GM18526 (cell line): ENCODE data around the gene PROM1.

Experiments used
- POLR2A ChIP-seq: IDR thresholded peaks from 3 replicates; pipeline ENCODE4 v1.6.1; 2011; ENCODE audit not compliant: insufficient read length; ENCODE audit errors: extremely low read depth

PROM1 gene, protein sequence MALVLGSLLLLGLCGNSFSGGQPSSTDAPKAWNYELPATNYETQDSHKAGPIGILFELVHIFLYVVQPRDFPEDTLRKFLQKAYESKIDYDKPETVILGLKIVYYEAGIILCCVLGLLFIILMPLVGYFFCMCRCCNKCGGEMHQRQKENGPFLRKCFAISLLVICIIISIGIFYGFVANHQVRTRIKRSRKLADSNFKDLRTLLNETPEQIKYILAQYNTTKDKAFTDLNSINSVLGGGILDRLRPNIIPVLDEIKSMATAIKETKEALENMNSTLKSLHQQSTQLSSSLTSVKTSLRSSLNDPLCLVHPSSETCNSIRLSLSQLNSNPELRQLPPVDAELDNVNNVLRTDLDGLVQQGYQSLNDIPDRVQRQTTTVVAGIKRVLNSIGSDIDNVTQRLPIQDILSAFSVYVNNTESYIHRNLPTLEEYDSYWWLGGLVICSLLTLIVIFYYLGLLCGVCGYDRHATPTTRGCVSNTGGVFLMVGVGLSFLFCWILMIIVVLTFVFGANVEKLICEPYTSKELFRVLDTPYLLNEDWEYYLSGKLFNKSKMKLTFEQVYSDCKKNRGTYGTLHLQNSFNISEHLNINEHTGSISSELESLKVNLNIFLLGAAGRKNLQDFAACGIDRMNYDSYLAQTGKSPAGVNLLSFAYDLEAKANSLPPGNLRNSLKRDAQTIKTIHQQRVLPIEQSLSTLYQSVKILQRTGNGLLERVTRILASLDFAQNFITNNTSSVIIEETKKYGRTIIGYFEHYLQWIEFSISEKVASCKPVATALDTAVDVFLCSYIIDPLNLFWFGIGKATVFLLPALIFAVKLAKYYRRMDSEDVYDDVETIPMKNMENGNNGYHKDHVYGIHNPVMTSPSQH

DNA sequence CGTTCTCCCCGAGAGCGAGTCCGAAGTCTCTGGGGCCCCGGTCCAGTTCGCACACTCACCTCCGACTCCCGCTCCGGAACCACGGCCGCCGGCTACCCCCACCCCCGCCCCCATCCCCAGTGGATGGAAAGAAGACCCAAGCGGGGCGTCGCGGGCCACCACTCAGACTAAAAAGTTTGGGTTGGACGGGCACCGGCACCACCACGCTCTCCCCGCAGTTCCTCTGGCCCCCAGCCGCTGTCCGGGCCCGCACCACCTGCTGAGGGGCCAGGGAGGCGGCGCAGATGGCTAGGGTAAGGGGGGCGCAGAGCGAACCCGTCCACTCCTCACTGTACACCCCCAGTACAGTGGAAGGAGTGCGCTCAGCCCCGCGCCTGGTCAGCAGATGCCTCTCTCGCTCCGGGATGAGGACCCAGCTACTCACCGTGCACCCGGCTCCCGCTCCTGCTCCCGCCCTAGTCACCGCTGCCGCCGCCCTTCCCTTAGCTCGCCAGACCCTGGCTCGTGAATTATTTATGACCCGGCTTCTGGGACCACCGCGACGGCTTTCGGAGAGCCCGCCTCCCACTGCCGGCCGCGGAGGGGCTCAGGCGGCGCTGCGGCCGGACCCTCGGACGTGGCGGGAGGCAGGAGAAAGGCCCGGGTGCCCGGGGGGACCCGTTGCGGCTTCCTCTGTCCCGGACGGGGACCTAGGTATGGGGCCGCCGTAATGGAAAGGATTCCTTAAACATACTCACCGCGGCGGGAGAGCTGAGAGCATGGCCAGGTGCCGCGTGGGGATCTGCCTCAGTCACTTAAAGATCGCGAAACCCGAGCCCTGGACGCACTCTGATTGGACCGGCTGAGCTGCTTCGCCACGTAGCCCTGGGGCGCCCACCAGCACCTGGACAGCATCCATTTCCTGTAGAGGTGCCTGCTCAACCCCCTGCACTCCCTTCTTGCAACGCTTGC lies at the start of gene PROM1:
PROM1 (minus strand) TSS at position 783 of the 951 bp plus-strand sequence. CDS start 8,117 bp downstream, outside the sequence.
- no peak for TF ChIP-seq POLR2A

DNA sequence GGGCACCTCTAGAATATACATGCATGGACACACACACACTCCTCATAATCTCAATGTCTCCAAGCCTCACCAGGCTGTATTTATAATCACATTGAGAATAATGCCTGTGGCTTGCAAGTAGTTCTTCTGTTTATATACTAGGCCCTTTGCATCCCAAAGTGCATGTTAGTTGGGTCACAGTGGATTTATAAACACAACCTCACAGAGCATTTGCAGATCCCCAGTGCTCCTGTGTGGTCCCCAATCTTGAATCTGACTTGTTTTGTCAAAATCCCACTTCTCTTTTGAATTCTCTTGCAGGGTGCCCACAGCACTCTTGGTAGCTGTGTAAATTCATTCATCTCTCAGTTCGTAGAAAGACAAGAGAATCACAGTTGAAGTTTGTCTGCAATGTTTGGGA lies 49.6 kb upstream of the PROM1 start:
- no peak for TF ChIP-seq POLR2A

DNA sequence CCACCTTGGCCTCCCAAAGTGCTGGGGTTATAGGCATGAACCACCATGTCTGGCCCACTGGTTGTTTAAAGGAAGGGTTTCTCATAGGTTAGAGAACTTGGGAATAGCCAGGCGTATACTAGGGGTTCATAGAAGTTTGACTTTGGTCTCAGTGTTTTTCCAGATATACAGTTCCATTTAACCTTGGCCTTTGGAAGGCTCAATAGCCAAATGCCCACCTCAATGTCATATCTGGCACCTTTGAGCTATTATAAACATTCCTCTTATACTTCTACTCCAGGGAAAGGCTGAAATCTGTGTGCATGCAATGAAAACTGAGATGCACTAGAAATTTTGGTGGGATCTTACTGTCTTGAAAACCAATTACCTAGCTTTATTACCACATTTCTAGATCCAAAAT lies 47.5 kb upstream of the PROM1 start:
- no peak for TF ChIP-seq POLR2A

DNA sequence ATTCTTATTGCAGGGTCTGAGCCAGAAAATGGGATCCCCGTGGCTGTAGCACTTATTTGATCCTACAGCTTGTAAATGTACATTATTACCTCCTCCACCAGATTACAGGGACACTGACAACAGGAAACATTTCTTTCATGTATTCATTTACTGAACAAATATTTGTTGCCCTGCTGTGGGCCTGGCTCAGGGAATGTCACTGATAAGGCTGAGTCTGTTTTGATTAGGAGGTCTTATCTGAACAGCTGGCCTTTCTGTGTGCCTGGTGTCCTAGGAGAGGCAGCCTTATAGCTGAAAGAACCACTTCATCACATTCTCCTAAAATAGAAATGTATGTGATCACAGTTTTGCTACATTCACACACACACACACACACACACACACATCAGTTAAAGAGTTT lies 45.5 kb upstream of the PROM1 start:
- no peak for TF ChIP-seq POLR2A

DNA sequence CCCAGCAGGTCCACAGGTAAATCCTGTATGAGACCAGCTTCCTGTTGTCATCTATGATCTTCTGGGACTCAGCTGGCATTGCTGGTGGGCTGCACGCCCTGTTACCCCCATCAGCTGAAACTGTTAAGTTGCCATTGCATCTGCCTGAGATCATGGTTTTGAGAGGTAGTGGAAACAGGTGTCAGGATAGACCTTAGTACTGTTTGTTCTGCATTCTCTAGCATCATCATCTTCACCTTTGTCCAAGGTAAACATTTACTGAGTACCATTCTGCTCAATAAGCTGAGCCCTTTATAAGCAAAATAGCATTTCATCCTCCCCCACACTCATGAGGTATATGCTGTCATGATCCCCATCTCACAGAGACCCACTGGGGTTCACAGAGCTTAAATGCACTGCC lies 42.9 kb upstream of the PROM1 start:
- no peak for TF ChIP-seq POLR2A

DNA sequence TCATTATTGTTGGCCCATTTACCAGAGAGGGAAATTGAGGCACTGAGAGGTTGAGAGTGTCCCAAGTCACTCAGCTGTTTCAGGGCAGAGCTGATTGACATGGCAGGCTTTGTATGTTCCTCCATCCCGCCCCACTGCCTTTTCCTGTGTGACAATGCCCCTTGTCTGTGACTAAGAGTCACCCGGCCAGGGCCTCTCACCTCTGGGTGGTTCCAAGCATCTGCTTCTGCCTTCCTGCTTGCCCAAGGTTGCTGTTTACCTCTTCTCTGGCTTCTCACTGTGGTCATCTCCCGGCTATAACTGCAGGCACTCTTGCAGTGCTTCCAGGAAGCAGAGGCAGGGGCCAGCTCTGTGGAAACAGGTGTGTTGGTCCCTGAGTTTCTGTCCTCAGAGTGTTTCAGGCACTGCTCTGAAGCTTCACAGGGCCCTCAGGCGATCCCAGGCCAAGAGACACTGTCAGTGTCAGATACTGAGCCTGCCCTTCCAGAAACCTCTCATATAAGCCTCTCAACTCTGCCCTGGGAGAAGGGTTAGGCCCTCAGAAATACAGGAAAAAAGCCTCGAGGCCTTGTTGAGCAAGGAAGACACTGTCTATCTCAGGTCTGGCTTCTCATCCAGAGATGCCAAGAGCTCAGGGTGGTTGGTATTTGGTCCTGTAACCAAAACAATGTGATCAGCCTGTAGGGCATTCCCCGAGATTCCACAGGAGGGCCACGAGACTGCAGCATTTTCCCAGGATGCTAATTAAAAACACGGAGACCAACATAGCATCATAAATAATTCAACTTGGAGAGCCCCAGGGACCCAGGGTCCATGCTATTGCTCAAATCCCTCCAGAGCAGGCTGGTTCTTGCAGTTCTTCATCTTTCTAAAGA lies 42.0 kb upstream of the PROM1 start:
- TF ChIP-seq POLR2A = no peak

DNA sequence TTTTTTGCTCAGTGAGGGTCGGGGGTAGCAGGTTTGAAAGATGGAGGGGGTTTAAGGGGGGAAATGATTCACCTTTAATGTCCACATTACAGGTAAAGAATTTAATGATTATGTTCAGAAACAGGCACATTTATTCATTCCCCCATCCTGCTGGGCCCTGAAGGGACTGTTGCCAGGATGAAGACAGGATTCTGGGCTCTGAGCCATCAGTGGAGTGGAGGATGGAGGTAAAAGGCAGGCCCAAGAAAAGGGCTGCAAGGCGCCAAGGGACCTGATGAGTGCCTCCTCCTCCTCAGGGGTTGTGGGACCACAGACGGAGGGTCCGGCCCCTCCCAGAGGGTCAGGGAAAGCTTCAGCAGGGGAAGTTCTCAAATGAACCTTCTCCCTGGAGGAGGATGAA lies 40.4 kb upstream of the PROM1 start:
- no peak for TF ChIP-seq POLR2A

DNA sequence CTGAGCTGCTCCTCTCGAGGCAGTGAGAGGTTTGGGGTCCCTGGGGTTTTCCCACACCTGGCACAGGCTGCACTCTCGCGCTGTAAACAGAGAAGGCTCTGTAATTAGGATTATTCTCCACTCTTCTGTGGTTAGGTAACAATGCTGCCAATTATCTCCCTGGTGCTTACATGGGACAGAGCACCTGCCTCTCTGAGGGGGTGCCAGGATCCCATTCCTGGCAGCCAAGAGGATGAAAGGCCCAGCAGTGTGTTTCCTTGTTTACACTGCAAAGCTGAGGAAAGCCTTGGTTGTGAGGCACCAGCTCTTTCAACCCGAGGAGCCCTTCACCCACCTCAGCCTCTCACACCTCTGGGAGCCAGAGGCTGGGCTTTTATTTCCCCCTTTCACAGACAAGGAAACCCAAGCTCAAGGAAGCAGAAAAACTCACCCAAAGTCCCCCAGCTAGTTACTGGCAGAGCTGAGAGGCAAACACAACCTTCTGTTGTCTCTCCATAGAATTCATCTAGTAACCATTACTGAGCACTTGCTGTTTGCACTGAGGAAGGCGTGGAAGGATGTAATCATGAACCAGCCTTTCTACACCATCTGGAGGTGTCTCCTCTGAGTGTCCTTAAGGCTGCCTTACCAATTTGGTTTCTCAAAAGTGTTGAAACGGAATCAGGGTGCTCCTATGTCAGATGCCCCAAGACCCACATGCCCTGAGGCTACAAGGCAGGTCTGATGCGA lies 39.7 kb upstream of the PROM1 start:
- no peak for TF ChIP-seq POLR2A

DNA sequence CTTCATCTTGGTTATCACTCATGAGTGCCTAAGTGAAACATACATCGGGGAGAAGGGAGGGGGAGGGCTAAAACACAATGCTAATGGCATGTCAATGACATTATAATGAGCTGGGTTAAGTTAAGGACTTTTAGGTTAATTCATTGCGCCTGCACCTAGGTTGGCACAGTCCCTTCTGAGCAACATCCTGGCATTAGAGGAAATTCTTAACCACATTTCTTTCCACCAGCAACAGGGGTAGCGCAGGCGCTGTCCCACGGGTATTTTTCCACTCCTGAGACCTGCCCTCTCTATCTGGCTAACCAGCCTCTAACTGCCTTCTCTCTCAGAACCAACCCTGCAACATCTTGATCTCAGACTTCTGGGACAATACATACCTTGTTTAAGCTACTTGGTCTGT lies 39.0 kb upstream of the PROM1 start:
- no peak for TF ChIP-seq POLR2A

DNA sequence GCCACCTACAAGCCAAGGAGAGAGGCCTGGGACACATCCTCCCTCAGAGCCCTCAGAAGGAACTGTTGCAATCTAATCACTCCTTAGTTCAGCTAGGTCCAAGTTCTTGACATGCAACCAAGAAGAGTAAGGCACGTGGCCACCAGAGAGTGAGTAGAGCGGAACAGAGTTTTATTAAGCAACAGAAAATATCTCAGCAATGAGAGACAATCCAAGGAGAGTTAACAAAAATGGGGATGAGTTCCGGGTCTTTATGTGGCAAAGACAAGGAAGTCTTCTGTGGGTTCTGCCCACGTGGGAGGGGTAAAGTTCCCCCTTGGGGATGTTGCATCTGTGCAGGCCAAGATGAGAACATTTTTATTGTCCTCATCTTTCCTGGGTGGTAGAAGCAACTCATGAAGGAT lies 38.5 kb upstream of the PROM1 start:
- no peak for TF ChIP-seq POLR2A

DNA sequence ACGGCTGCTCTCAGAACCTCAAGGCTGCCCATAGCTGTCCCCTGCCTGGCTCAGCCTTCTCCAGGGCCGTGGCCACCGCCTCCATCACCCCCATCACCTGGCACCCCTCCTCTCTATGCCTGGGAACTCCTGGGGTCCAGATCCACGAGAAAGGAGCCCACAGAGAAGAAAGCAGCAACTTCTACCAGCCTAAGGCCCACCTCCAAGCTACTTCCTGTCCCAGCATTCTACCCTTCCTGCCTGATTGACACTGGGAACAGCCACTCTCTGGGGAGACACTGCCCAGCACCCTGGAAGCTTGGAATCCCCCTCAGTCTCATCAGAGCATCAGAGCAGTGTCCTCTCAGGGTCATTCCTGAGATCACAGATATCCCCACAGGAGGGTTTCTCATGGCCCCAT lies 36.9 kb upstream of the PROM1 start:
- TF ChIP-seq POLR2A = no peak

DNA sequence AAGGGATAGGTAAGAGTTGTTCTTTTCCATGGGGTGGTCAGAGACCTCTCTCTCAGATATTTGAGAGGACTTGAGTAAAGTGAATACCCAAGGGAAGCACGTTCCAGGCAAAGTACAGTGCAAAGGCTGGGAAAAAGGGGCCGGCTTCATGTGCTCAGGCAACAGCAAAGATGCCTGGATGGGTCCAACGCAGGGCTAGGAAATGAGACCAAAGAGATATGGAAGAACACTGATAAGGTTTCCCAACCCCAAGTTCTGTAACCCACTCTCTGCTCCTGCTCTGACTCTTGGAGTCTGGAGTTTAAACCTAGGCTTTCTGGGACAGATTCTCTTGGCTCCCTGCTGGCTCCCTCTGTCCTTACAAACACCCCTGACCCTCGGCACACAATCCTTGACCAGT lies 36.2 kb upstream of the PROM1 start:
- TF ChIP-seq POLR2A = no peak

DNA sequence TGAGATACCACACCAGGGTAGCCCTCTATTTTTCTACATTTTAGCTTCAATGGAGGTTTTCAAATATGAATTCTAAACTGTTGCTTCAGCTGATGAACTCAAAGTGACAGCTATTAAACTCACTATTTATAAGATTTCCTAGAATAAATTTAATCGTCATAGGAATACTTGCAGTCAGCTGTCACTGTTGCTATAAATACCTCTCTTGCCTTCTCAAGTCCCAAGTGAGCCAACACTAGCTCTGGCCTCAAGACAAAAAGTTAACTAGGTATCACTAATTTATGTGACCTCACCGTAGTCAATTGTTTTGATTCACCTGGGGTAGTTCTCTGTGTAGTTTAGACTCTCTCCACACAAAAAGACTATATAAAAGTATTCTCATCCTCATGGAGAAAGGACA lies 34.3 kb upstream of the PROM1 start:
- TF ChIP-seq POLR2A = no peak

DNA sequence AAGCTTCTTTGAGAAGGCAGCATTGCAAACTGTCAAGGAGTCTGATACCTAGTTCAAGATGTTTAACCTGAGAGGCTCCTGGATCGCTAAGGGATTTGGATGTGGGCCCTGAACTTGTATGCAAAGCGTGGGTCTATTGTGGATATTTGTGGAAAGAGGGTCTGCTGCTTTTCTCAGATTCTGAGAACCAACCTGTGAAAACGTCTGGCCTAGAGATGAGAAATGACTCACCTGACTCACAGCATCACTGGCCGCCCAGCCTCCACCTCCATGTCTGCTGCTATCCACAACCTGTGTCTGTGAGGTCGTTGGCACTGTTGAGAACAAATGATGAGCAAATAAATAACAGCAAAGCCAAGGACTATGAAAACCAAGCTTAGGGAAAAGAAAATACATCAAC lies 33.3 kb upstream of the PROM1 start:
- no peak for TF ChIP-seq POLR2A
